GM12878 (cell line): ENCODE data around the gene PPIP5K2. TPM values are rescaled to one million over a fixed set of nuclear protein-coding genes. Genes with fewer than 3 reads are reported as not detected.

Experiments used
- KAT2A ChIP-seq: conservative IDR thresholded peaks from 2 replicates; pipeline ENCODE4 v1.6.1; 2011; ENCODE audit warnings: low read depth, low read length; ENCODE audit not compliant: control insufficient read depth
- PML ChIP-seq: IDR thresholded peaks from 2 replicates; pipeline ENCODE4 v1.6.1; 2012; ENCODE audit warnings: low read length, inconsistent platforms
- POU2F2 ChIP-seq: IDR thresholded peaks from 3 replicates; pipeline ENCODE4 v1.6.1; 2011; ENCODE audit warnings: low read depth, mild to moderate bottlenecking, low read length, borderline replicate concordance
- TCF3 ChIP-seq: IDR thresholded peaks from 2 replicates; pipeline ENCODE4 v1.6.1; 2012; ENCODE audit warnings: low read depth, mild to moderate bottlenecking, low read length, borderline replicate concordance; ENCODE audit not compliant: insufficient read depth
- polyA plus RNA-seq, 11 experiments: library from polyadenylated mRNA; depleted of rRNA in 4 of 11; unstranded in 6 of 11; stranded (reverse) in 5 of 11; fragments of >200 nt; fragmentation: Nextera tagmentation in 4 of 11; fragmentation: Illumina TruSeq in 1 of 11; extraction: Ambion mirVana in 4 of 11; extraction: Trizol in 1 of 11; gene quantifications; 1 replicate in 1 of 11; 2 replicates in 10 of 11; pipeline versions ENCODE4 v1.2.1 to v1.2.3, GENCODE V29; 2011 to 2016; ENCODE audit warnings: inconsistent platforms in 2 of 11, missing spikeins in 2 of 11, low read depth in 1 of 11
- total RNA-seq, 4 experiments: library from RNA; depleted of rRNA in 3 of 4; stranded (reverse); fragments of >200 nt in 3 of 4; fragmentation: Illumina TruSeq in 1 of 4; extraction: Trizol in 1 of 4; gene quantifications; 2 replicates each; pipeline versions ENCODE4 v1.2.1 to v1.2.3, GENCODE V29; 2013 to 2021
- TF ChIP-seq, protein P1 (sequence below): fragments of 450-650 bp; IDR thresholded peaks from 2 replicates; pipeline ENCODE4 v1.6.1; 2017; ENCODE audit warnings: low read depth, mild to moderate bottlenecking, moderate library complexity
- TF ChIP-seq, protein P2 (sequence below): fragments of 450-650 bp; IDR thresholded peaks from 2 replicates; pipeline ENCODE4 v1.6.1; 2017; ENCODE audit warnings: mild to moderate bottlenecking
- TF ChIP-seq, protein P3 (sequence below): fragments of 450-650 bp; conservative IDR thresholded peaks from 2 replicates; pipeline ENCODE4 v1.6.1; 2017; ENCODE audit warnings: mild to moderate bottlenecking, moderate library complexity
- TF ChIP-seq, protein P4 (sequence below): IDR thresholded peaks from 2 replicates; pipeline ENCODE4 v1.6.1; 2012; ENCODE audit warnings: improper control_type of control experiment, low read depth, low read length; ENCODE audit not compliant: insufficient replicate concordance
- TF ChIP-seq, protein P5 (sequence below): fragments of 150-350 bp; IDR thresholded peaks from 2 replicates; pipeline ENCODE4 v1.6.1; 2014; ENCODE audit warnings: mild to moderate bottlenecking, low read depth, low read length
- TF ChIP-seq, protein P6 (sequence below): fragments of 450-650 bp; formaldehyde crosslinking; IDR thresholded peaks from 2 replicates; pipeline ENCODE4 v1.4.0; 2020; ENCODE audit warnings: mild to moderate bottlenecking, moderate library complexity

PPIP5K2 gene
- total and polyA plus RNA-seq, 10 of the 15 experiments (the other 5 are each of a cell fraction or from before 2014, with no cell fraction given), result 27.7 to 87.3 (median 58.6) TPM

DNA sequence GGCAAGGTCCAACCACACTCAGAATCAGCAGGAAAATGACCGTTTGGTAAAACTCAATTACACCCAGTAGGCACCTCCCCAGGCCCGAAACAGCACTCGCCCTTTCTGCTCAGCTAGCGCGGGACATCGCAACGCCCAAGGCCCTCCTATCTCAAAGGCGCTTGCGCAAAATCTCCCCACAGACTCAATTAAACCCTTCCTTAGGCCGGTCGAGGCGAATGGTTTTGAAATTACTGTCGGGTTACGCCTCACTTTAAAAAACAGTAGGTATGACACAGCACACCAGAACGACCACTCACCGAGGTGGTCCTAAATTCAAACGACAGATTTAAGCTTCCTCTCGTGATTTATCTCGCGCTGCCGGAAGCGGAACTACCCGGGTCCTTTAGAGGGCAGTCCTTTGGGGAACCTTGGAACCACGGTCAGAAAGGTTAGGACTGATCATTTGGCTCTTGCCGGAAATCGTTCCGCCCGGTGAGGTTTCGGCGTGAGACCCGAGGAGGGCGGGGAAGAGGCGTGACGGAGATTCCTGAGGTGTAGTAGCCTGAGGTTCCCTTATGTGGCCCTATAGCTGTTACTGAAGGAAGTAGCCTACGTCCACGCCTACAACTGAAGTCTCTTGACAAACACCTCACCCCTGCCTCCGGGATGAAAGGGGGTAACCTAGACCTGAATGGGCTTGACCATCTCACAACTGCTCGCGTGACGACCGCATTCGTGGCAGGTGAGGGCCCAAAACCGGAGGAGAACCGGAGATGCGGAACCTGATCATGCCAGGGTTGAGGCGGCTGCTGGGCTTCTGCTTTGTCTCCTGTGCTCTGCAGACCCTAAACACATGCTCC, at the start of gene PPIP5K2, which contains the start of gene GIN1 (continued):
- TF ChIP-seq, protein P1, sequence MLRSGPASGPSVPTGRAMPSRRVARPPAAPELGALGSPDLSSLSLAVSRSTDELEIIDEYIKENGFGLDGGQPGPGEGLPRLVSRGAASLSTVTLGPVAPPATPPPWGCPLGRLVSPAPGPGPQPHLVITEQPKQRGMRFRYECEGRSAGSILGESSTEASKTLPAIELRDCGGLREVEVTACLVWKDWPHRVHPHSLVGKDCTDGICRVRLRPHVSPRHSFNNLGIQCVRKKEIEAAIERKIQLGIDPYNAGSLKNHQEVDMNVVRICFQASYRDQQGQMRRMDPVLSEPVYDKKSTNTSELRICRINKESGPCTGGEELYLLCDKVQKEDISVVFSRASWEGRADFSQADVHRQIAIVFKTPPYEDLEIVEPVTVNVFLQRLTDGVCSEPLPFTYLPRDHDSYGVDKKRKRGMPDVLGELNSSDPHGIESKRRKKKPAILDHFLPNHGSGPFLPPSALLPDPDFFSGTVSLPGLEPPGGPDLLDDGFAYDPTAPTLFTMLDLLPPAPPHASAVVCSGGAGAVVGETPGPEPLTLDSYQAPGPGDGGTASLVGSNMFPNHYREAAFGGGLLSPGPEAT, result peak; percentile 85
- TF ChIP-seq KAT2A (no peak), POU2F2 (peak; percentile 45; the same call in 2 of the 3 replicates), TCF3 (no peak), PML (peak; percentile 88)
- TF ChIP-seq, protein P2, sequence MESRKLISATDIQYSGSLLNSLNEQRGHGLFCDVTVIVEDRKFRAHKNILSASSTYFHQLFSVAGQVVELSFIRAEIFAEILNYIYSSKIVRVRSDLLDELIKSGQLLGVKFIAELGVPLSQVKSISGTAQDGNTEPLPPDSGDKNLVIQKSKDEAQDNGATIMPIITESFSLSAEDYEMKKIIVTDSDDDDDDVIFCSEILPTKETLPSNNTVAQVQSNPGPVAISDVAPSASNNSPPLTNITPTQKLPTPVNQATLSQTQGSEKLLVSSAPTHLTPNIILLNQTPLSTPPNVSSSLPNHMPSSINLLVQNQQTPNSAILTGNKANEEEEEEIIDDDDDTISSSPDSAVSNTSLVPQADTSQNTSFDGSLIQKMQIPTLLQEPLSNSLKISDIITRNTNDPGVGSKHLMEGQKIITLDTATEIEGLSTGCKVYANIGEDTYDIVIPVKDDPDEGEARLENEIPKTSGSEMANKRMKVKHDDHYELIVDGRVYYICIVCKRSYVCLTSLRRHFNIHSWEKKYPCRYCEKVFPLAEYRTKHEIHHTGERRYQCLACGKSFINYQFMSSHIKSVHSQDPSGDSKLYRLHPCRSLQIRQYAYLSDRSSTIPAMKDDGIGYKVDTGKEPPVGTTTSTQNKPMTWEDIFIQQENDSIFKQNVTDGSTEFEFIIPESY, result 0 out of 2 replicates have a peak, but pooled peaks have one; percentile 64
- TF ChIP-seq, protein P3, sequence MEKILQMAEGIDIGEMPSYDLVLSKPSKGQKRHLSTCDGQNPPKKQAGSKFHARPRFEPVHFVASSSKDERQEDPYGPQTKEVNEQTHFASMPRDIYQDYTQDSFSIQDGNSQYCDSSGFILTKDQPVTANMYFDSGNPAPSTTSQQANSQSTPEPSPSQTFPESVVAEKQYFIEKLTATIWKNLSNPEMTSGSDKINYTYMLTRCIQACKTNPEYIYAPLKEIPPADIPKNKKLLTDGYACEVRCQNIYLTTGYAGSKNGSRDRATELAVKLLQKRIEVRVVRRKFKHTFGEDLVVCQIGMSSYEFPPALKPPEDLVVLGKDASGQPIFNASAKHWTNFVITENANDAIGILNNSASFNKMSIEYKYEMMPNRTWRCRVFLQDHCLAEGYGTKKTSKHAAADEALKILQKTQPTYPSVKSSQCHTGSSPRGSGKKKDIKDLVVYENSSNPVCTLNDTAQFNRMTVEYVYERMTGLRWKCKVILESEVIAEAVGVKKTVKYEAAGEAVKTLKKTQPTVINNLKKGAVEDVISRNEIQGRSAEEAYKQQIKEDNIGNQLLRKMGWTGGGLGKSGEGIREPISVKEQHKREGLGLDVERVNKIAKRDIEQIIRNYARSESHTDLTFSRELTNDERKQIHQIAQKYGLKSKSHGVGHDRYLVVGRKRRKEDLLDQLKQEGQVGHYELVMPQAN, result no peak; the same call in 1 of the 2 replicates
- TF ChIP-seq, protein P4, sequence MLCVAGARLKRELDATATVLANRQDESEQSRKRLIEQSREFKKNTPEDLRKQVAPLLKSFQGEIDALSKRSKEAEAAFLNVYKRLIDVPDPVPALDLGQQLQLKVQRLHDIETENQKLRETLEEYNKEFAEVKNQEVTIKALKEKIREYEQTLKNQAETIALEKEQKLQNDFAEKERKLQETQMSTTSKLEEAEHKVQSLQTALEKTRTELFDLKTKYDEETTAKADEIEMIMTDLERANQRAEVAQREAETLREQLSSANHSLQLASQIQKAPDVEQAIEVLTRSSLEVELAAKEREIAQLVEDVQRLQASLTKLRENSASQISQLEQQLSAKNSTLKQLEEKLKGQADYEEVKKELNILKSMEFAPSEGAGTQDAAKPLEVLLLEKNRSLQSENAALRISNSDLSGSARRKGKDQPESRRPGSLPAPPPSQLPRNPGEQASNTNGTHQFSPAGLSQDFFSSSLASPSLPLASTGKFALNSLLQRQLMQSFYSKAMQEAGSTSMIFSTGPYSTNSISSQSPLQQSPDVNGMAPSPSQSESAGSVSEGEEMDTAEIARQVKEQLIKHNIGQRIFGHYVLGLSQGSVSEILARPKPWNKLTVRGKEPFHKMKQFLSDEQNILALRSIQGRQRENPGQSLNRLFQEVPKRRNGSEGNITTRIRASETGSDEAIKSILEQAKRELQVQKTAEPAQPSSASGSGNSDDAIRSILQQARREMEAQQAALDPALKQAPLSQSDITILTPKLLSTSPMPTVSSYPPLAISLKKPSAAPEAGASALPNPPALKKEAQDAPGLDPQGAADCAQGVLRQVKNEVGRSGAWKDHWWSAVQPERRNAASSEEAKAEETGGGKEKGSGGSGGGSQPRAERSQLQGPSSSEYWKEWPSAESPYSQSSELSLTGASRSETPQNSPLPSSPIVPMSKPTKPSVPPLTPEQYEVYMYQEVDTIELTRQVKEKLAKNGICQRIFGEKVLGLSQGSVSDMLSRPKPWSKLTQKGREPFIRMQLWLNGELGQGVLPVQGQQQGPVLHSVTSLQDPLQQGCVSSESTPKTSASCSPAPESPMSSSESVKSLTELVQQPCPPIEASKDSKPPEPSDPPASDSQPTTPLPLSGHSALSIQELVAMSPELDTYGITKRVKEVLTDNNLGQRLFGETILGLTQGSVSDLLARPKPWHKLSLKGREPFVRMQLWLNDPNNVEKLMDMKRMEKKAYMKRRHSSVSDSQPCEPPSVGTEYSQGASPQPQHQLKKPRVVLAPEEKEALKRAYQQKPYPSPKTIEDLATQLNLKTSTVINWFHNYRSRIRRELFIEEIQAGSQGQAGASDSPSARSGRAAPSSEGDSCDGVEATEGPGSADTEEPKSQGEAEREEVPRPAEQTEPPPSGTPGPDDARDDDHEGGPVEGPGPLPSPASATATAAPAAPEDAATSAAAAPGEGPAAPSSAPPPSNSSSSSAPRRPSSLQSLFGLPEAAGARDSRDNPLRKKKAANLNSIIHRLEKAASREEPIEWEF, result no peak
- TF ChIP-seq, protein P5, sequence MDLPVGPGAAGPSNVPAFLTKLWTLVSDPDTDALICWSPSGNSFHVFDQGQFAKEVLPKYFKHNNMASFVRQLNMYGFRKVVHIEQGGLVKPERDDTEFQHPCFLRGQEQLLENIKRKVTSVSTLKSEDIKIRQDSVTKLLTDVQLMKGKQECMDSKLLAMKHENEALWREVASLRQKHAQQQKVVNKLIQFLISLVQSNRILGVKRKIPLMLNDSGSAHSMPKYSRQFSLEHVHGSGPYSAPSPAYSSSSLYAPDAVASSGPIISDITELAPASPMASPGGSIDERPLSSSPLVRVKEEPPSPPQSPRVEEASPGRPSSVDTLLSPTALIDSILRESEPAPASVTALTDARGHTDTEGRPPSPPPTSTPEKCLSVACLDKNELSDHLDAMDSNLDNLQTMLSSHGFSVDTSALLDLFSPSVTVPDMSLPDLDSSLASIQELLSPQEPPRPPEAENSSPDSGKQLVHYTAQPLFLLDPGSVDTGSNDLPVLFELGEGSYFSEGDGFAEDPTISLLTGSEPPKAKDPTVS, result peak; percentile 70; the same call in 1 of the 2 replicates
- TF ChIP-seq, protein P6, sequence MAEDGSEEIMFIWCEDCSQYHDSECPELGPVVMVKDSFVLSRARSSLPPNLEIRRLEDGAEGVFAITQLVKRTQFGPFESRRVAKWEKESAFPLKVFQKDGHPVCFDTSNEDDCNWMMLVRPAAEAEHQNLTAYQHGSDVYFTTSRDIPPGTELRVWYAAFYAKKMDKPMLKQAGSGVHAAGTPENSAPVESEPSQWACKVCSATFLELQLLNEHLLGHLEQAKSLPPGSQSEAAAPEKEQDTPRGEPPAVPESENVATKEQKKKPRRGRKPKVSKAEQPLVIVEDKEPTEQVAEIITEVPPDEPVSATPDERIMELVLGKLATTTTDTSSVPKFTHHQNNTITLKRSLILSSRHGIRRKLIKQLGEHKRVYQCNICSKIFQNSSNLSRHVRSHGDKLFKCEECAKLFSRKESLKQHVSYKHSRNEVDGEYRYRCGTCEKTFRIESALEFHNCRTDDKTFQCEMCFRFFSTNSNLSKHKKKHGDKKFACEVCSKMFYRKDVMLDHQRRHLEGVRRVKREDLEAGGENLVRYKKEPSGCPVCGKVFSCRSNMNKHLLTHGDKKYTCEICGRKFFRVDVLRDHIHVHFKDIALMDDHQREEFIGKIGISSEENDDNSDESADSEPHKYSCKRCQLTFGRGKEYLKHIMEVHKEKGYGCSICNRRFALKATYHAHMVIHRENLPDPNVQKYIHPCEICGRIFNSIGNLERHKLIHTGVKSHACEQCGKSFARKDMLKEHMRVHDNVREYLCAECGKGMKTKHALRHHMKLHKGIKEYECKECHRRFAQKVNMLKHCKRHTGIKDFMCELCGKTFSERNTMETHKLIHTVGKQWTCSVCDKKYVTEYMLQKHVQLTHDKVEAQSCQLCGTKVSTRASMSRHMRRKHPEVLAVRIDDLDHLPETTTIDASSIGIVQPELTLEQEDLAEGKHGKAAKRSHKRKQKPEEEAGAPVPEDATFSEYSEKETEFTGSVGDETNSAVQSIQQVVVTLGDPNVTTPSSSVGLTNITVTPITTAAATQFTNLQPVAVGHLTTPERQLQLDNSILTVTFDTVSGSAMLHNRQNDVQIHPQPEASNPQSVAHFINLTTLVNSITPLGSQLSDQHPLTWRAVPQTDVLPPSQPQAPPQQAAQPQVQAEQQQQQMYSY (CRISPR knock-in tag), result no peak
